Measurements from ENCODE around the gene JAK1.

DNA sequence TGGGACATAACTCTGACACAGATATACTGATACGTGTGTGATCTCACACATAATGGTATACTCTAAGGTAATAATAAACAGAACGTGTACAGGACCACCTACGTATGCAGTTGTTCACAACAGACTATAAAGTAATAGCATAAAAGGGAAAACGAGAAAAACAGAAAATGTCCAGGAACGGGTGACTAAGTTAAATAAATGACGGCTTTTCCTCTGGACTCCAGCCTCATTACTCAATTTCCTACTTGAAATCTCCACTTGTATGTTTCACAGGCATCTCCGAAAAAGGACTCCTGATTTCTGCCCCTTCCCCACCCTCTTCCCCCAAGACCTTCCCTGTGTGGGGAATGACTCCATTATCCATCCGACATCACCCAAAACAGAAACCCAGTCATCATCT lies 95.1 kb downstream of the JAK1 start:
- TF ChIP-seq POLR2AphosphoS5 (IDR thresholded peaks at IDR 0.05): no peak
- no peak for TF ChIP-seq POLR2A (IDR thresholded peaks at IDR 0.05; ENCODE audit: low read depth)
- TF ChIP-seq, protein P1, sequence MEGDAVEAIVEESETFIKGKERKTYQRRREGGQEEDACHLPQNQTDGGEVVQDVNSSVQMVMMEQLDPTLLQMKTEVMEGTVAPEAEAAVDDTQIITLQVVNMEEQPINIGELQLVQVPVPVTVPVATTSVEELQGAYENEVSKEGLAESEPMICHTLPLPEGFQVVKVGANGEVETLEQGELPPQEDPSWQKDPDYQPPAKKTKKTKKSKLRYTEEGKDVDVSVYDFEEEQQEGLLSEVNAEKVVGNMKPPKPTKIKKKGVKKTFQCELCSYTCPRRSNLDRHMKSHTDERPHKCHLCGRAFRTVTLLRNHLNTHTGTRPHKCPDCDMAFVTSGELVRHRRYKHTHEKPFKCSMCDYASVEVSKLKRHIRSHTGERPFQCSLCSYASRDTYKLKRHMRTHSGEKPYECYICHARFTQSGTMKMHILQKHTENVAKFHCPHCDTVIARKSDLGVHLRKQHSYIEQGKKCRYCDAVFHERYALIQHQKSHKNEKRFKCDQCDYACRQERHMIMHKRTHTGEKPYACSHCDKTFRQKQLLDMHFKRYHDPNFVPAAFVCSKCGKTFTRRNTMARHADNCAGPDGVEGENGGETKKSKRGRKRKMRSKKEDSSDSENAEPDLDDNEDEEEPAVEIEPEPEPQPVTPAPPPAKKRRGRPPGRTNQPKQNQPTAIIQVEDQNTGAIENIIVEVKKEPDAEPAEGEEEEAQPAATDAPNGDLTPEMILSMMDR (IDR thresholded peaks at IDR 0.05): no peak

Measured in esophagus muscularis mucosa (tissue), 3 donors.